Fibroblast of skin of abdomen (primary cell): Measurements from ENCODE around the gene SMCHD1. TPM values are rescaled to one million over a fixed set of nuclear protein-coding genes. Genes with fewer than 3 reads are reported as not detected.

Experiments
- DNase-seq: peaks from one replicate; pipeline ENCODE4 v3.0.0-alpha.2; 2013
- polyA plus RNA-seq, 2 experiments: library from polyadenylated mRNA; unstranded; fragments of 120-200 nt; gene quantifications; one replicate each; pipeline ENCODE4 v1.2.1, GENCODE V29; 2013; ENCODE audit not compliant: insufficient read length in 2 of 2

Gene SMCHD1
- 26.3 TPM for polyA plus RNA-seq (2013, experiment 1 of 2; ENCODE audit: insufficient read length)
- 27.2 TPM for polyA plus RNA-seq (2013, experiment 2 of 2; ENCODE audit: insufficient read length)

- peak; percentile 82 for DNase-seq
These were observed at the start of gene SMCHD1 for GRCh38 chr18:2655178-2655953. Gene SMCHD1 (plus strand): TSS chr18:2655726. CDS start chr18:2656076, 350 bp downstream.

- DNase-seq = no peak
These were observed 49.2 kb upstream of the SMCHD1 start for GRCh38 chr18:2606335-2606734.

- DNase-seq = no peak
These were observed 45.9 kb upstream of the SMCHD1 start for GRCh38 chr18:2609604-2610003.

- DNase-seq = no peak
These were observed 45.0 kb upstream of the SMCHD1 start for GRCh38 chr18:2610549-2610948.

DNA sequence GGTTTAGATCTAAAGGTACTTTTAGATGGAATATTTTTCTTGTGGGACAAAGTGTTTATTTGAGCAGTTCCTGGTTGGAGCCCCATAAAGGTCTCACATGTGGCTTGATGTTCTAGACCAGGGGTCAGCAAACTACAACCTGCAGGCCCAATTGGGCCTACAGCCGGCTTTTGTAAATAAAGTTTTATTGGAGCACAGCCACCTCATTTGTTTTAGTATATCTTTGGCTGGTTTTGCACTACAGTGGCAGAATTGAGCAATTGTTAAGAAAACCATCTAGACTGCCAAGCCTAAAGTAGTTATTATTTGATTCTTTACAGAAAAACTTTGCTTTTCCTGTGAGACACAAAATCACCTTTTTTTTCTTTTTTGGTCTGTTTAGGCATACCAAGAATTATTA lies 42.5 kb upstream of the SMCHD1 start:
- DNase-seq = no peak

- peak; percentile 2 for DNase-seq
These were observed 38.0 kb upstream of the SMCHD1 start for GRCh38 chr18:2617401-2617998.

DNA sequence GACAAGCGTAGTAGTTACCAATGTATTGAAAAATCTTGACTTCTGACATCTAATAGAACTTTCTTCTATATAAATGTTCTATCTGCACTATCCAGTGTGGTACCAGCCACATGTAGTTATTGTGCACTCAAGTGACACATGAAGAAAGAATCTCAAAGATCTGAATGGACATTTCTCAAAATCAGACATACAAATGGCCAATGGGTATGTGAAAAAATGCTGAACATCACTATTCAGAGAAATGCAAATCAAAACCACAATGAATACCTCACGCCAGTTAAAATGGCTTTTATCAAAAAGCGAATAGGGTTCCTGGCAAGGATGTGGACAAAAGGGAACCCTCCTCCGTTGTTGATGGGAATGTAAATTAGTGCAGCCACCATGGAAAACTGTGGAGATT lies 37.5 kb upstream of the SMCHD1 start:
- DNase-seq = peak; percentile 65

- DNase-seq = no peak
These were observed 30.3 kb upstream of the SMCHD1 start for GRCh38 chr18:2625217-2625616.

- DNase-seq = peak; percentile 8
These were observed 27.7 kb upstream of the SMCHD1 start for GRCh38 chr18:2627821-2628276.

- DNase-seq = no peak
These were observed 26.5 kb upstream of the SMCHD1 start for GRCh38 chr18:2629003-2629402.

- no peak for DNase-seq
These were observed 19.9 kb upstream of the SMCHD1 start for GRCh38 chr18:2635586-2635985.

DNA sequence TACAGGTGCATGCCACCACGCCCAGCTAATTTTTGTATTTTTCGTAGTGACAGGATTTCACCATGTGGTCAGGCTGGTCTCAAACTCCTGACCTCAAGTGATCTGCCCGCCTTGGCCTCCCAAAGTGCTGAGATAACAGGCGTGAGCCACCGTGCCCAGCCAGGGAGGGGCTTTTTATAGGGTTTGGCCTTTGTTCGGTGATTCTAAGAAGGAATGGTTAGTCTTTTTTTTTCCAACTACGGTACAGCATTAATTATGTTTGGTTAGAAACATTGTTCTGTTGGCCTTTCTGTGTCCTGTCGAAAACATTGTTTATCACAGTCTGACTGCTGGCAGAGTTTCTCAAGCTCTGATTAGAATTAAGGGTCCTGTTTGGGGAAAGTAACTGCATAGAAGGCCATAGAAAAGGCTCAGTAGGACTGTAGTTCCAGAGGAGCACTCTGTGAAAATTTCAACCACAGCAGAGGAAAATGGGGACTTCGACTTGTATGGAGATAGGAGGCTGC lies 19.3 kb upstream of the SMCHD1 start:
- no peak for DNase-seq

GRCh38 chr18:2641638-2642037 lies 13.9 kb upstream of the SMCHD1 start:
- DNase-seq = no peak

GRCh38 chr18:2642771-2643170 lies 12.8 kb upstream of the SMCHD1 start:
- DNase-seq = no peak

- DNase-seq = no peak
These were observed 11.0 kb upstream of the SMCHD1 start for GRCh38 chr18:2644535-2644934.

GRCh38 chr18:2651981-2652380 lies 3.5 kb upstream of the SMCHD1 start:
- no peak for DNase-seq

DNA sequence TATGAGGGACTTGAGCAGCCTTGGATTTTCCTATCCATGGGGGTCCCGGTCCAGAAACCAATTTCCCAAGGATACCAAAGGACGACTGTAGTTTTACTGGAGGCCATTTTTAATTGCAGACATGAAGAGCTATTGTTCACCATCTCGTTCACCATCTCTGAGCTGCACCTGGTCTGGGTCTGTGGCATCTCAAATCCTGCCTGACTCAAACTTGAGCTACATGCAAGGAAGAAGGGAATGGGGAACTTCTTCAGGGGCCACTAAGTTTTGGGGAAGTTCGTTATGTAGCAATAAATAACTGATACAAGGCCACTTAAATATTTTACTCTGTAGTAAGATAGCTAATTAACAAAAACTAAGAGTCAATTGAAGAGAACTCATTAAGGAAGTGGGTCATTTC lies 2.1 kb upstream of the SMCHD1 start:
- DNase-seq = no peak

GRCh38 chr18:2654169-2654927 lies 1.2 kb upstream of the SMCHD1 start:
- DNase-seq = no peak

GRCh38 chr18:2654928-2655177 lies 673 bp upstream of the SMCHD1 start:
- no peak for DNase-seq

- DNase-seq = no peak
These were observed 369 bp downstream of the SMCHD1 start for GRCh38 chr18:2655954-2656236.

- DNase-seq = peak; percentile 31
These were observed 883 bp downstream of the SMCHD1 start for GRCh38 chr18:2656237-2656980.

DNA sequence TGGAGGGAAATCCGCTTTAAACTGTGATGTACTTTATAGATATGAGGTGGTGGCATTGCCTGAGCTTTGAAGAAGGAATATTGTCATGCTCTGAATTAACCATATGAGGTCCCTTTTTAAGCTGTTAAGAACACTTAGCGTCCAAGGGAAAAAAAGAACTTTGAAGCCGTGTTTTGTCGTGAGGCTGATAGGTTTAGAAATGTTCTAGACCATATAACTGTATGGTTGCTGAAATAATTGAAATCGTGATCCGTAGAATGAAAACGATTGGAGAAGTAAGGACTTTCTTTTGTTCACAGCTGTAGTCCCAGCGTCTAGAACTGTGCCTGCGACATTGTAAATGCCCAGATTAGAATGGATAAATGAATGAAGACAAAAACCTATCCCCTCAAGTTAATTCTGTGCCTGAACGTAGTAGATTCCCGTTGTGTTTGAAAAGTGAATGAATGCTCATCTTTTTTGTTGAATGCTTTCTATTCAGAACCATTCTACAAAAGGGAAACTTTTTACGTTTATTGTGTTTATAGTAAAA lies 1.5 kb downstream of the SMCHD1 start:
- DNase-seq = no peak
